ENCODE measurements around the gene LRRC8B.

DNA sequence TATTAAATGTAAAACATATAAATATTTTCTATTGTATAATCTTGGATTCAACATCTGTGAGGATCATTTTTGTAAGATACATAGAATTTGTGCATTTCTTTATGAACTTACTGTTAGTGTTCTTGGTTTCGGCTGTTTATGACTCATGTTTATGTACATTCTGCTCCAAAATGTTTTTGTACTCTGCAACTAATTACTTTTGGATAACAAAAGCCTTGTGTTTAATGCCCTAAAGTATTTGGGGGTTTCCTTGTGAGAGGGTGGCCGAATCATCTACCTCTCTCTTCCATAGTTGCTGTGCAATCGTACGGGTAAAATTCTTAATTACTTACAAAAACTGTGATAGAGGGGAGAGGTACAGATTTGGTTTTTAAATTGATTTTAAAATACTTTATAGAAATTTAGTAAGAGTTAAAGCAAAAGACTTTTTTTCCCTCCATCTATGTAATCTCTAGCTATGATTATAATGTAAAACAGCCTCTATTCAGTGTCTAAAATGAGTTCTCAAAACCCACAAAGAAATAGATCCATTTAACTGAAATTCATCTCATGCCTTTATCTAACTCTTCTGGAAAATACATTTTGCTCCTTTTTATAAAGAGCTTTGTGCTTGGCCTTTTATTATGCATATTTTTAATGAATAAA lies 69.6 kb downstream of the LRRC8B start:
- TF ChIP-seq EZH2phosphoT487 (IDR thresholded peaks at IDR 0.05; ENCODE audit: insufficient read depth, low read depth) (no peak), EZH2 (IDR thresholded peaks at IDR 0.05; ENCODE audit: insufficient read depth, poor library complexity, severe bottlenecking) (no peak)

Measured in GM23248 (cell line).